K562 (cell line): ENCODE data around the gene SIRT4. TPM values are rescaled to one million over a fixed set of nuclear protein-coding genes. Genes with fewer than 3 reads are reported as not detected.
A peak's percentile ranks its signal among the peaks of the same experiment; 100 is the strongest.

Experiments
- BRCA1 ChIP-seq, 2 experiments: fragments of 450-650 bp in 1 of 2; sonication (generic) in 1 of 2; formaldehyde crosslinking in 1 of 2; IDR thresholded peaks; 2 replicates each; pipeline versions ENCODE4 v1.5.0 to v1.6.1; 2017 to 2020; ENCODE audit warnings: mild to moderate bottlenecking in 1 of 2, missing genetic modification reagents in 1 of 2
- FOS ChIP-seq: IDR thresholded peaks from 3 replicates; pipeline ENCODE4 v1.6.1; 2011; ENCODE audit not compliant: insufficient read length; ENCODE audit errors: extremely low read depth
- KHSRP ChIP-seq: fragments of 450-650 bp; IDR thresholded peaks from 2 replicates; pipeline ENCODE4 v1.6.1; 2017
- LEF1 ChIP-seq: fragments of 450-650 bp; IDR thresholded peaks from 2 replicates; pipeline ENCODE4 v1.6.1; 2016; ENCODE audit warnings: mild to moderate bottlenecking
- MCM3 ChIP-seq: fragments of 450-650 bp; IDR thresholded peaks from 2 replicates; pipeline ENCODE4 v1.6.1; 2016
- MED1 ChIP-seq: sonication (generic); formaldehyde crosslinking; IDR thresholded peaks from 2 replicates; pipeline ENCODE4 v1.8.1; 2023; ENCODE audit warnings: missing genetic modification reagents, borderline replicate concordance
- NR1H2 ChIP-seq: sonication (generic); formaldehyde crosslinking; IDR thresholded peaks from 2 replicates; pipeline ENCODE4 v1.4.0; 2020; ENCODE audit warnings: mild to moderate bottlenecking, missing genetic modification reagents
- NR2F6 ChIP-seq: fragments of 450-650 bp; formaldehyde crosslinking; IDR thresholded peaks from 2 replicates; pipeline ENCODE4 v1.4.0; 2020; ENCODE audit warnings: mild to moderate bottlenecking
- NRF1 ChIP-seq, 2 experiments: fragments of 450-650 bp; IDR thresholded peaks in 1 of 2; conservative IDR thresholded peaks in 1 of 2; 2 replicates each; pipeline ENCODE4 v1.6.1; 2014; ENCODE audit warnings: mild to moderate bottlenecking in 2 of 2
- PHB2 ChIP-seq: fragments of 450-650 bp; IDR thresholded peaks from 2 replicates; pipeline ENCODE4 v1.6.1; 2017; ENCODE audit warnings: low read depth
- PHF20 ChIP-seq: fragments of 450-650 bp; IDR thresholded peaks from 2 replicates; pipeline ENCODE4 v1.6.1; 2018; ENCODE audit not compliant: partially characterized antibody
- RBM22 ChIP-seq: fragments of 200-400 bp; formaldehyde crosslinking; IDR thresholded peaks from 2 replicates; pipeline ENCODE4 v1.6.1; 2018; ENCODE audit warnings: low read length, low read depth; ENCODE audit not compliant: poor library complexity, severe bottlenecking
- RNF2 ChIP-seq: sonication (generic); IDR thresholded peaks from 2 replicates; pipeline ENCODE4 v1.6.1; 2016
- SMAD1 ChIP-seq: fragments of 150-350 bp; IDR thresholded peaks from 2 replicates; pipeline ENCODE4 v1.6.1; 2014; ENCODE audit warnings: low read length, low read depth; ENCODE audit not compliant: partially characterized antibody
- SNAPC5 ChIP-seq: fragments of 250-450 bp; sonication (Bioruptor Pico); IDR thresholded peaks from 2 replicates; pipeline ENCODE4 v1.8.0; 2021; ENCODE audit warnings: moderate library complexity, mild to moderate bottlenecking, inconsistent platforms
- THRA ChIP-seq: fragments of 450-650 bp; IDR thresholded peaks from 2 replicates; pipeline ENCODE4 v1.6.1; 2017; ENCODE audit warnings: mild to moderate bottlenecking, moderate library complexity
- ZNF696 ChIP-seq: fragments of 250-450 bp; sonication (Bioruptor Pico); conservative IDR thresholded peaks from 2 replicates; pipeline ENCODE4 v1.4.0; 2020; ENCODE audit warnings: mild to moderate bottlenecking, moderate library complexity
- polyA plus RNA-seq, 8 experiments: library from polyadenylated mRNA; depleted of rRNA in 4 of 8; stranded (reverse) in 5 of 8; unstranded in 3 of 8; fragments of >200 nt; fragmentation: Nextera tagmentation in 2 of 8; fragmentation: Illumina TruSeq in 1 of 8; extraction: Ambion mirVana in 2 of 8; extraction: Trizol in 1 of 8; gene quantifications; 2 replicates each; pipeline versions ENCODE4 v1.2.1 to v1.2.3, GENCODE V29; 2011 to 2014; ENCODE audit warnings: inconsistent platforms in 1 of 8, missing spikeins in 1 of 8
- total RNA-seq, 7 experiments: library from RNA; depleted of rRNA in 6 of 7; stranded (reverse); fragments of >200 nt in 6 of 7; fragmentation: Illumina TruSeq in 2 of 7; extraction: Trizol in 2 of 7; gene quantifications; 2 replicates each; pipeline versions ENCODE4 v1.2.1 to v1.2.3, GENCODE V29; 2011 to 2021; ENCODE audit warnings: low replicate concordance in 1 of 7
- TF ChIP-seq, protein P1 (sequence below): sonication (generic); formaldehyde crosslinking; IDR thresholded peaks from 2 replicates; pipeline ENCODE4 v1.8.1; 2022; ENCODE audit warnings: missing genetic modification reagents
- TF ChIP-seq, protein P2 (sequence below): fragments of 450-650 bp; IDR thresholded peaks from 2 replicates; pipeline ENCODE4 v1.6.1; 2016; ENCODE audit warnings: borderline replicate concordance
- TF ChIP-seq, protein P3 (sequence below): conservative IDR thresholded peaks from 2 replicates; pipeline ENCODE4 v1.6.1; 2011; ENCODE audit warnings: low read depth, mild to moderate bottlenecking, low read length; ENCODE audit not compliant: control insufficient read depth
- TF ChIP-seq, protein P4 (sequence below): sonication (generic); formaldehyde crosslinking; IDR thresholded peaks from 2 replicates; pipeline ENCODE4 v1.8.1; 2023; ENCODE audit warnings: mild to moderate bottlenecking, missing genetic modification reagents

SIRT4 gene
- total and polyA plus RNA-seq, 9 of the 15 experiments (the other 6 are each of a cell fraction or from before 2014, with no cell fraction given) = 0.86 to 5.2 (median 2.4) TPM

DNA sequence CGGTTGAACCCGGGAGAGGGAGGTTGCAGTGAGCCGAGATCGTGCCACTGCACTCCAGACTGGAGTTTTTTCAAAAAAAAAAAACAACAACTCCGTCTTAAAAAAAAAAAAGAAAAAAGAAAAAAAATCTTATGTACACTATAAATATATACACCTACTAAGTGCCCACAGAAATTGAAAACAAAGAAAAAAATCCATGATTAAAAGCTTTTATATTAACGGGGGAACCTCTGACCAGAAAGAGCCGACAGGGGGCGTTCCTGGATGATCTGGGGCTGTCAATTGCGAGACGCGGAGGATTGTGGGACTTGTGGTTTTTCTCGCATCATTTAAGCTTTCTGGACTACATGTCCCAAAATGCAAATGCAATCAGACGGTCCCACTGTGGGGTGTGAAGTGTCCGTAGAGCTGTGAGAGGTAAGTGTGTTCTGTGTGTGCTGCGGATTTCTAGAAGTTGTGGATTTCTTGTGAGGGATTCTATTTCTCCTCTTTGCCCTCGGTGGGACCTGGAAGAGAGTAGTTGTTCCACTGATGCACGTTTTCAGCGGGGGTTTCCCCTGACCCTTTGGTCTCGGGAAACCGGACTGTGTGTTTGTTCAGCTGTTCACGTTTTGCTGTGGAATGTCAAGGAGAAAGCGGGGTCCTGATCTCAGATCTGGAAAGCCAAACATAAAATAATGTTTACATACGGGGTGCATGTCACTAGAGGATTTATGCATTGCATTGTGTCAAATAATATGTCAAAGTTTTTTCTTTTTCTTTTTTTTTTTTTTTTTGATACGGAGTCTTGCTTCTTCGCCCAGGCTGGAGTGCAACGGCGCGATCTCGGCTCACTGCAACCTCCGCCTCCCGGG, at the start of gene SIRT4 (continued):
- TF ChIP-seq, protein P1, sequence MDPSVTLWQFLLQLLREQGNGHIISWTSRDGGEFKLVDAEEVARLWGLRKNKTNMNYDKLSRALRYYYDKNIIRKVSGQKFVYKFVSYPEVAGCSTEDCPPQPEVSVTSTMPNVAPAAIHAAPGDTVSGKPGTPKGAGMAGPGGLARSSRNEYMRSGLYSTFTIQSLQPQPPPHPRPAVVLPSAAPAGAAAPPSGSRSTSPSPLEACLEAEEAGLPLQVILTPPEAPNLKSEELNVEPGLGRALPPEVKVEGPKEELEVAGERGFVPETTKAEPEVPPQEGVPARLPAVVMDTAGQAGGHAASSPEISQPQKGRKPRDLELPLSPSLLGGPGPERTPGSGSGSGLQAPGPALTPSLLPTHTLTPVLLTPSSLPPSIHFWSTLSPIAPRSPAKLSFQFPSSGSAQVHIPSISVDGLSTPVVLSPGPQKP (CRISPR knock-in tag) = no peak
- TF ChIP-seq BRCA1 (IDR thresholded peaks at IDR 0.05) = no peak
- no peak for TF ChIP-seq BRCA1 (CRISPR knock-in tag; IDR thresholded peaks at IDR 0.05)
- TF ChIP-seq, protein P2, sequence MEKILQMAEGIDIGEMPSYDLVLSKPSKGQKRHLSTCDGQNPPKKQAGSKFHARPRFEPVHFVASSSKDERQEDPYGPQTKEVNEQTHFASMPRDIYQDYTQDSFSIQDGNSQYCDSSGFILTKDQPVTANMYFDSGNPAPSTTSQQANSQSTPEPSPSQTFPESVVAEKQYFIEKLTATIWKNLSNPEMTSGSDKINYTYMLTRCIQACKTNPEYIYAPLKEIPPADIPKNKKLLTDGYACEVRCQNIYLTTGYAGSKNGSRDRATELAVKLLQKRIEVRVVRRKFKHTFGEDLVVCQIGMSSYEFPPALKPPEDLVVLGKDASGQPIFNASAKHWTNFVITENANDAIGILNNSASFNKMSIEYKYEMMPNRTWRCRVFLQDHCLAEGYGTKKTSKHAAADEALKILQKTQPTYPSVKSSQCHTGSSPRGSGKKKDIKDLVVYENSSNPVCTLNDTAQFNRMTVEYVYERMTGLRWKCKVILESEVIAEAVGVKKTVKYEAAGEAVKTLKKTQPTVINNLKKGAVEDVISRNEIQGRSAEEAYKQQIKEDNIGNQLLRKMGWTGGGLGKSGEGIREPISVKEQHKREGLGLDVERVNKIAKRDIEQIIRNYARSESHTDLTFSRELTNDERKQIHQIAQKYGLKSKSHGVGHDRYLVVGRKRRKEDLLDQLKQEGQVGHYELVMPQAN = peak; percentile 91
- TF ChIP-seq THRA = no peak
- no peak for TF ChIP-seq PHF20
- no peak for TF ChIP-seq SNAPC5
- TF ChIP-seq KHSRP = no peak
- no peak for TF ChIP-seq PHB2
- TF ChIP-seq ZNF696 (CRISPR knock-in tag) = no peak
- TF ChIP-seq, protein P3, sequence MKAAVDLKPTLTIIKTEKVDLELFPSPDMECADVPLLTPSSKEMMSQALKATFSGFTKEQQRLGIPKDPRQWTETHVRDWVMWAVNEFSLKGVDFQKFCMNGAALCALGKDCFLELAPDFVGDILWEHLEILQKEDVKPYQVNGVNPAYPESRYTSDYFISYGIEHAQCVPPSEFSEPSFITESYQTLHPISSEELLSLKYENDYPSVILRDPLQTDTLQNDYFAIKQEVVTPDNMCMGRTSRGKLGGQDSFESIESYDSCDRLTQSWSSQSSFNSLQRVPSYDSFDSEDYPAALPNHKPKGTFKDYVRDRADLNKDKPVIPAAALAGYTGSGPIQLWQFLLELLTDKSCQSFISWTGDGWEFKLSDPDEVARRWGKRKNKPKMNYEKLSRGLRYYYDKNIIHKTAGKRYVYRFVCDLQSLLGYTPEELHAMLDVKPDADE = peak; percentile 90; the same call in 1 of the 2 replicates
- TF ChIP-seq FOS = no peak
- TF ChIP-seq SMAD1 = no peak
- 0 out of 2 replicates have a peak, but pooled peaks have one; percentile 29 for TF ChIP-seq NR1H2 (CRISPR knock-in tag)
- peak; percentile 46; the same call in 1 of the 2 replicates for TF ChIP-seq MCM3
- TF ChIP-seq NR2F6 (CRISPR knock-in tag) = no peak
- no peak; a peak in 1 of 4 replicates for TF ChIP-seq NRF1 (conservative IDR thresholded peaks at IDR 0.05 in 1 of 2, IDR thresholded peaks at IDR 0.05 in 1 of 2)
- TF ChIP-seq, protein P4, sequence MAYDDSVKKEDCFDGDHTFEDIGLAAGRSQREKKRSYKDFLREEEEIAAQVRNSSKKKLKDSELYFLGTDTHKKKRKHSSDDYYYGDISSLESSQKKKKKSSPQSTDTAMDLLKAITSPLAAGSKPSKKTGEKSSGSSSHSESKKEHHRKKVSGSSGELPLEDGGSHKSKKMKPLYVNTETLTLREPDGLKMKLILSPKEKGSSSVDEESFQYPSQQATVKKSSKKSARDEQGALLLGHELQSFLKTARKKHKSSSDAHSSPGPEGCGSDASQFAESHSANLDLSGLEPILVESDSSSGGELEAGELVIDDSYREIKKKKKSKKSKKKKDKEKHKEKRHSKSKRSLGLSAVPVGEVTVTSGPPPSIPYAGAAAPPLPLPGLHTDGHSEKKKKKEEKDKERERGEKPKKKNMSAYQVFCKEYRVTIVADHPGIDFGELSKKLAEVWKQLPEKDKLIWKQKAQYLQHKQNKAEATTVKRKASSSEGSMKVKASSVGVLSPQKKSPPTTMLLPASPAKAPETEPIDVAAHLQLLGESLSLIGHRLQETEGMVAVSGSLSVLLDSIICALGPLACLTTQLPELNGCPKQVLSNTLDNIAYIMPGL (CRISPR knock-in tag) = no peak
- peak; percentile 81; the same call in 1 of the 2 replicates for TF ChIP-seq RNF2
- peak; percentile 76 for TF ChIP-seq LEF1
- no peak for TF ChIP-seq MED1
- no peak for TF ChIP-seq RBM22
